Neural cell (in vitro differentiated cells): ENCODE data around the gene S100A11. TPM values are rescaled to one million over a fixed set of nuclear protein-coding genes. Genes with fewer than 3 reads are reported as not detected.

ENCODE experiments used
- H2AFZ ChIP-seq: fragments of 200-600, 300-800 bp; sonication (generic), shearing (Covaris generic); 2 replicates; pipeline ENCODE4 v1.6.0; 2014; ENCODE audit warnings: low read depth, mild to moderate bottlenecking, antibody characterized with exemption, low read length, moderate library complexity
- H3F3A ChIP-seq: fragments of 200-600 bp; shearing (Covaris generic); 2 replicates; pipeline ENCODE4 v1.6.1; 2016; ENCODE audit warnings: mild to moderate bottlenecking, moderate library complexity, mixed read lengths, antibody characterized with exemption, low read length; ENCODE audit not compliant: insufficient read depth, poor library complexity, severe bottlenecking
- H3K27ac ChIP-seq: fragments of 200-600, 300-800 bp; sonication (generic), shearing (Covaris generic); 2 replicates; pipeline ENCODE4 v1.5.1; 2014; ENCODE audit warnings: mild to moderate bottlenecking, low read length, moderate library complexity
- H3K27me3 ChIP-seq: fragments of 300-800, 200-600 bp; sonication (generic), shearing (Covaris generic); 2 replicates; pipeline ENCODE4 v1.6.0; 2014; ENCODE audit warnings: mild to moderate bottlenecking, low read depth, low read length, moderate library complexity; ENCODE audit not compliant: insufficient read depth
- H3K36me3 ChIP-seq: fragments of 300-800, 200-600 bp; sonication (generic), shearing (Covaris generic); 2 replicates; pipeline ENCODE4 v1.5.1; 2014; ENCODE audit warnings: mild to moderate bottlenecking, antibody characterized with exemption, low read length, moderate library complexity; ENCODE audit not compliant: insufficient read depth
- H3K4me2 ChIP-seq: fragments of 300-800, 200-600 bp; sonication (generic), shearing (Covaris generic); 2 replicates; pipeline ENCODE4 v1.6.0; 2014; ENCODE audit warnings: mild to moderate bottlenecking, low read length
- H3K4me3 ChIP-seq: fragments of 300-800, 200-600 bp; sonication (generic), shearing (Covaris generic); 2 replicates; pipeline ENCODE4 v1.5.1; 2014; ENCODE audit warnings: mild to moderate bottlenecking, low read length, moderate library complexity
- H3K79me2 ChIP-seq: fragments of 200-600 bp; shearing (Covaris generic); replicated peaks from 2 replicates; pipeline ENCODE4 v1.6.0; 2014; ENCODE audit warnings: mild to moderate bottlenecking, low read length, moderate library complexity; ENCODE audit not compliant: insufficient read depth
- H3K9ac ChIP-seq: fragments of 300-800, 200-600 bp; sonication (generic), shearing (Covaris generic); 2 replicates; pipeline ENCODE4 v1.6.1; 2016; ENCODE audit warnings: mild to moderate bottlenecking, low read length, mixed read lengths
- H3K9me2 ChIP-seq: fragments of 200-600 bp; shearing (Covaris generic); 2 replicates; pipeline ENCODE4 v1.6.1; 2016; ENCODE audit warnings: mild to moderate bottlenecking, low read length, mixed read lengths; ENCODE audit not compliant: insufficient read depth
- H3K9me3 ChIP-seq: fragments of 200-600, 300-800 bp; sonication (generic), shearing (Covaris generic); 2 replicates; pipeline ENCODE4 v1.6.1; 2016; ENCODE audit warnings: mild to moderate bottlenecking, mixed run types, low read length, moderate library complexity, mixed read lengths
- H4K20me1 ChIP-seq: fragments of 200-600 bp; shearing (Covaris generic); 2 replicates; pipeline ENCODE4 v1.6.1; 2016; ENCODE audit warnings: mild to moderate bottlenecking, mixed run types; ENCODE audit not compliant: insufficient read depth
- CTCF ChIP-seq: fragments of 450-650 bp; IDR thresholded peaks from 2 replicates; pipeline ENCODE4 v1.5.1; 2014; ENCODE audit warnings: antibody characterized with exemption, mild to moderate bottlenecking, moderate library complexity; ENCODE audit not compliant: poor library complexity, severe bottlenecking
- EP300 ChIP-seq: fragments of 450-650 bp; conservative IDR thresholded peaks from 2 replicates; pipeline ENCODE4 v1.6.1; 2014; ENCODE audit warnings: antibody characterized with exemption, mild to moderate bottlenecking, moderate library complexity; ENCODE audit not compliant: poor library complexity, severe bottlenecking
- EZH2 ChIP-seq: fragments of 200-600, 300-800 bp; shearing (Covaris generic), sonication (generic); IDR thresholded peaks from 2 replicates; pipeline ENCODE4 v1.6.1; 2014; ENCODE audit warnings: antibody characterized with exemption, low read length, borderline replicate concordance, mild to moderate bottlenecking; ENCODE audit not compliant: insufficient read depth, poor library complexity, severe bottlenecking
- MXI1 ChIP-seq: fragments of 450-650 bp; conservative IDR thresholded peaks from 2 replicates; pipeline ENCODE4 v1.6.1; 2014; ENCODE audit warnings: antibody characterized with exemption, mild to moderate bottlenecking; ENCODE audit not compliant: poor library complexity, severe bottlenecking
- POLR2AphosphoS5 ChIP-seq: IDR thresholded peaks from 2 replicates; pipeline ENCODE4 v1.6.1; 2012
- RAD21 ChIP-seq: fragments of 450-650 bp; conservative IDR thresholded peaks from 2 replicates; pipeline ENCODE4 v1.6.1; 2014; ENCODE audit warnings: antibody characterized with exemption, mild to moderate bottlenecking, moderate library complexity
- SMC3 ChIP-seq: fragments of 450-650 bp; conservative IDR thresholded peaks from 2 replicates; pipeline ENCODE4 v1.6.1; 2014; ENCODE audit warnings: antibody characterized with exemption, mild to moderate bottlenecking, moderate library complexity; ENCODE audit not compliant: poor library complexity
- TAF1 ChIP-seq: IDR thresholded peaks from 2 replicates; pipeline ENCODE4 v1.6.1; 2012; ENCODE audit warnings: low read depth
- polyA plus RNA-seq: library from polyadenylated mRNA; depleted of rRNA; stranded (reverse); fragments of >200 nt; gene quantifications from 2 replicates; pipeline ENCODE4 v1.2.3, GENCODE V29; 2014
- TF ChIP-seq, protein P1 (sequence below): IDR thresholded peaks from 2 replicates; pipeline ENCODE4 v1.6.1; 2012; ENCODE audit warnings: borderline replicate concordance

S100A11 gene
- polyA plus RNA-seq, 1 donor from 2014 or later: not detected

DNA sequence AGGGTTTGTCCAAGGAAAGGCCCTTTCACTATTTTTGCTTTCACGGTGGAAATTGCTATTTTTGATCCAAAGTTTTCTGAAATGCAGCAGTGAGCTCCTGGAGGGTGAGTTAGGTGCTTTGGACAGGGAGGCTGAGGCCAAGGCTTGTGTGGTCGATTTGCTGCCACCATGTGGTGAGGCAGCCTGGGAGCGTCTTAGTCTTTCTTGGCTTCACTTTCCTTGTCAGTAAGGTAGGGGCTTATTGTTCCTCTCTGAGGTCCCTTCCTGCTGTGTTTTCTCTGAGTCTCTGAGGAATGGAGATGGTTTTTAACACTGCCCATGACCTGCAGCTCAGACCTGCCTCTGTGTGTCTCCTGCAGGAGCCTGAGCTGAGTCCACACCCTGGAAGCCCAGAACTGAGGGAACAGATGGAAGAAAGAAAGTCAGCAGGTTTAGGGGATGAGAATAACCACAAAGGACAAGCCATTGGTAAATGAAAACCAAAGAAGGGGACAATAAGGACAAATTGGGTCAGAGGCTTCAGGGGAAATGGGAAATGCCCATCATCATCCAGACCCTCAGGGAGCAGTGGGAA is 23.1 kb downstream of the S100A11 start:
- no peaks in the 10 kb centered on the region for H3K27me3 ChIP-seq
- H3K4me3 ChIP-seq: no peak overlapping the region
- no peak for TF ChIP-seq RAD21
- H3K9ac ChIP-seq: no peak overlapping the region
- no peaks in the 10 kb centered on the region for H3F3A ChIP-seq
- no peak overlapping the region for H2AFZ ChIP-seq
- H3K79me2 ChIP-seq: no peaks in the 10 kb centered on the region
- no peak overlapping the region for H3K4me2 ChIP-seq
- H4K20me1 ChIP-seq: no peaks in the 10 kb centered on the region
- H3K36me3 ChIP-seq: no peaks in the 10 kb centered on the region
- H3K27ac ChIP-seq: no peak overlapping the region
- no peaks in the 10 kb centered on the region for H3K9me3 ChIP-seq
- no peaks in the 10 kb centered on the region for H3K9me2 ChIP-seq

- H3K9me3 ChIP-seq: no peaks in the 10 kb centered on the region
- H2AFZ ChIP-seq: no peak overlapping the region
- TF ChIP-seq, protein P1, sequence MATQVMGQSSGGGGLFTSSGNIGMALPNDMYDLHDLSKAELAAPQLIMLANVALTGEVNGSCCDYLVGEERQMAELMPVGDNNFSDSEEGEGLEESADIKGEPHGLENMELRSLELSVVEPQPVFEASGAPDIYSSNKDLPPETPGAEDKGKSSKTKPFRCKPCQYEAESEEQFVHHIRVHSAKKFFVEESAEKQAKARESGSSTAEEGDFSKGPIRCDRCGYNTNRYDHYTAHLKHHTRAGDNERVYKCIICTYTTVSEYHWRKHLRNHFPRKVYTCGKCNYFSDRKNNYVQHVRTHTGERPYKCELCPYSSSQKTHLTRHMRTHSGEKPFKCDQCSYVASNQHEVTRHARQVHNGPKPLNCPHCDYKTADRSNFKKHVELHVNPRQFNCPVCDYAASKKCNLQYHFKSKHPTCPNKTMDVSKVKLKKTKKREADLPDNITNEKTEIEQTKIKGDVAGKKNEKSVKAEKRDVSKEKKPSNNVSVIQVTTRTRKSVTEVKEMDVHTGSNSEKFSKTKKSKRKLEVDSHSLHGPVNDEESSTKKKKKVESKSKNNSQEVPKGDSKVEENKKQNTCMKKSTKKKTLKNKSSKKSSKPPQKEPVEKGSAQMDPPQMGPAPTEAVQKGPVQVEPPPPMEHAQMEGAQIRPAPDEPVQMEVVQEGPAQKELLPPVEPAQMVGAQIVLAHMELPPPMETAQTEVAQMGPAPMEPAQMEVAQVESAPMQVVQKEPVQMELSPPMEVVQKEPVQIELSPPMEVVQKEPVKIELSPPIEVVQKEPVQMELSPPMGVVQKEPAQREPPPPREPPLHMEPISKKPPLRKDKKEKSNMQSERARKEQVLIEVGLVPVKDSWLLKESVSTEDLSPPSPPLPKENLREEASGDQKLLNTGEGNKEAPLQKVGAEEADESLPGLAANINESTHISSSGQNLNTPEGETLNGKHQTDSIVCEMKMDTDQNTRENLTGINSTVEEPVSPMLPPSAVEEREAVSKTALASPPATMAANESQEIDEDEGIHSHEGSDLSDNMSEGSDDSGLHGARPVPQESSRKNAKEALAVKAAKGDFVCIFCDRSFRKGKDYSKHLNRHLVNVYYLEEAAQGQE: no peak
- no peak for TF ChIP-seq EZH2
- H3K36me3 ChIP-seq: no peaks in the 10 kb centered on the region
- no peak overlapping the region for H3K9ac ChIP-seq
- no peaks in the 10 kb centered on the region for H3K79me2 ChIP-seq
- no peaks in the 10 kb centered on the region for H3K9me2 ChIP-seq
- no peak overlapping the region for H3K4me3 ChIP-seq
- no peaks in the 10 kb centered on the region for H3K27me3 ChIP-seq
- no peaks in the 10 kb centered on the region for H3F3A ChIP-seq
- no peak overlapping the region for H3K4me2 ChIP-seq
- H4K20me1 ChIP-seq: no peaks in the 10 kb centered on the region
- H3K27ac ChIP-seq: no peak overlapping the region
Measured at GRCh38 chr1:152009691-152010090, 27.1 kb downstream of the S100A11 start.

DNA sequence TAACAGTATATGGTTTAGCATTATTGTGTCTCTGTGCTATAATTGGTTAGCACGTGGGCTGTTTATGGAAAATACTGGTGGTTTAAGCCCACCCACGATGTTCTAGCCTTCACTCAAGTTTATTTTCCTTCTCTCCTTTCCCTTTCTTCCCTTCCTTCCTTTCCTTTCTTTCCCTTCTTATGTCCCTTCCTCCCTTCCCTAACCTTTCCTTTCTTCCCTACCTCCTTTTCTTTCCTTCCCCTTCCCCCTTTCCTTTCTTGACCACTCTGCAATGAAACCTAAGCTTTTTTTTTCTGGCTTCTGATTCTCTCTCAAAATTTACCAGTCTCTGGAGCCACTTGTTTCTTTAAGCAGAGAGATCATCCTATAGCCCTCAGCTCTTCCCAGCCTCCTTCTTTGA is 29.8 kb downstream of the S100A11 start:
- no peak overlapping the region for H3K4me2 ChIP-seq

More for the DNA sequence above, 29.8 kb downstream of the S100A11 start:
- no peak overlapping the region for H2AFZ ChIP-seq
- no peaks in the 10 kb centered on the region for H3F3A ChIP-seq
- H3K9ac ChIP-seq: no peak overlapping the region
- no peak overlapping the region for H3K27ac ChIP-seq
- no peaks in the 10 kb centered on the region for H3K79me2 ChIP-seq
- H3K27me3 ChIP-seq: peaks cover 11% of the 10 kb centered on the region
- H3K9me2 ChIP-seq: no peaks in the 10 kb centered on the region
- H3K36me3 ChIP-seq: no peaks in the 10 kb centered on the region
- H3K4me3 ChIP-seq: no peak overlapping the region
- no peaks in the 10 kb centered on the region for H3K9me3 ChIP-seq
- no peaks in the 10 kb centered on the region for H4K20me1 ChIP-seq
- TF ChIP-seq, protein P1: no peak
- TF ChIP-seq RAD21 (no peak), SMC3 (no peak), MXI1 (no peak), POLR2AphosphoS5 (no peak), EP300 (no peak), TAF1 (no peak), CTCF (no peak), EZH2 (no peak)
